GM12878 (cell line): ENCODE measurements around the gene APBB1IP. TPM values are rescaled to one million over a fixed set of nuclear protein-coding genes. Genes with fewer than 3 reads are reported as not detected.
A peak's percentile ranks its signal among the peaks of the same experiment; 100 is the strongest.

Experiments
- ATF2 ChIP-seq: IDR thresholded peaks from 2 replicates; pipeline ENCODE4 v1.6.1; 2012; ENCODE audit warnings: low read length, inconsistent platforms
- BHLHE40 ChIP-seq, 2 experiments: fragments of 450-650 bp in 1 of 2; IDR thresholded peaks; 2 replicates each; pipeline ENCODE4 v1.6.1; 2011 to 2017; ENCODE audit warnings: low read depth in 2 of 2, borderline replicate concordance in 1 of 2, improper control_type of control experiment in 1 of 2, low read length in 1 of 2, mild to moderate bottlenecking in 1 of 2
- CHD4 ChIP-seq: fragments of 200-600 bp; sonication (generic); IDR thresholded peaks from 2 replicates; pipeline ENCODE4 v1.6.1; 2016; ENCODE audit warnings: mild to moderate bottlenecking
- CREM ChIP-seq: IDR thresholded peaks from 2 replicates; pipeline ENCODE4 v1.6.1; 2014; ENCODE audit warnings: antibody characterized with exemption, low read depth
- EP300 ChIP-seq, 2 experiments: fragments of 150-350 bp in 1 of 2; IDR thresholded peaks; 2 replicates each; pipeline ENCODE4 v1.6.1; 2011 to 2012; ENCODE audit warnings: low read depth in 2 of 2, low read length in 2 of 2, borderline replicate concordance in 1 of 2, improper control_type of control experiment in 1 of 2, inconsistent platforms in 1 of 2; ENCODE audit not compliant: control insufficient read depth in 1 of 2
- FOS ChIP-seq: IDR thresholded peaks from 3 replicates; pipeline ENCODE4 v1.6.1; 2011; ENCODE audit warnings: borderline replicate concordance; ENCODE audit not compliant: insufficient read length; ENCODE audit errors: extremely low read depth
- POU2F2 ChIP-seq: IDR thresholded peaks from 3 replicates; pipeline ENCODE4 v1.6.1; 2011; ENCODE audit warnings: low read depth, mild to moderate bottlenecking, low read length, borderline replicate concordance
- RAD21 ChIP-seq: IDR thresholded peaks from 2 replicates; pipeline ENCODE4 v1.6.1; 2011; ENCODE audit warnings: mild to moderate bottlenecking, low read depth, low read length, moderate library complexity; ENCODE audit not compliant: insufficient read depth
- RAD51 ChIP-seq: fragments of 450-650 bp; IDR thresholded peaks from 2 replicates; pipeline ENCODE4 v1.6.1; 2016; ENCODE audit warnings: moderate library complexity, mild to moderate bottlenecking, inconsistent platforms
- RUNX3 ChIP-seq: IDR thresholded peaks from 2 replicates; pipeline ENCODE4 v1.6.1; 2012; ENCODE audit warnings: low read length, inconsistent platforms
- SP1 ChIP-seq: IDR thresholded peaks from one replicate; pipeline ENCODE4 v1.6.1; 2011; ENCODE audit warnings: low read depth, low read length
- TAF1 ChIP-seq: IDR thresholded peaks from 2 replicates; pipeline ENCODE4 v1.6.1; 2011; ENCODE audit warnings: mild to moderate bottlenecking, low read depth, low read length, borderline replicate concordance
- TCF3 ChIP-seq: IDR thresholded peaks from 2 replicates; pipeline ENCODE4 v1.6.1; 2012; ENCODE audit warnings: low read depth, mild to moderate bottlenecking, low read length, borderline replicate concordance; ENCODE audit not compliant: insufficient read depth
- ZBTB11 ChIP-seq: fragments of 450-650 bp; formaldehyde crosslinking; IDR thresholded peaks from 2 replicates; pipeline ENCODE4 v1.5.0; 2022; ENCODE audit warnings: mild to moderate bottlenecking, missing genetic modification characterization
- ZNF384 ChIP-seq: IDR thresholded peaks from 2 replicates; pipeline ENCODE4 v1.6.1; 2012; ENCODE audit warnings: low read depth, mild to moderate bottlenecking, low read length, improper control_type of control experiment, borderline replicate concordance
- polyA plus RNA-seq, 11 experiments: library from polyadenylated mRNA; depleted of rRNA in 4 of 11; unstranded in 6 of 11; stranded (reverse) in 5 of 11; fragments of >200 nt; fragmentation: Nextera tagmentation in 4 of 11; fragmentation: Illumina TruSeq in 1 of 11; extraction: Ambion mirVana in 4 of 11; extraction: Trizol in 1 of 11; gene quantifications; 1 replicate in 1 of 11; 2 replicates in 10 of 11; pipeline versions ENCODE4 v1.2.1 to v1.2.3, GENCODE V29; 2011 to 2016; ENCODE audit warnings: inconsistent platforms in 2 of 11, missing spikeins in 2 of 11, low read depth in 1 of 11
- total RNA-seq, 4 experiments: library from RNA; depleted of rRNA in 3 of 4; stranded (reverse); fragments of >200 nt in 3 of 4; fragmentation: Illumina TruSeq in 1 of 4; extraction: Trizol in 1 of 4; gene quantifications; 2 replicates each; pipeline versions ENCODE4 v1.2.1 to v1.2.3, GENCODE V29; 2013 to 2021

APBB1IP gene
- total and polyA plus RNA-seq, 10 of the 15 experiments (the other 5 are each of a cell fraction or from before 2014, with no cell fraction given), result 7.3 to 67.4 (median 19.9) TPM

GRCh38 chr10:26544932-26545331, 106.8 kb downstream of the APBB1IP start (continued):
- TF ChIP-seq ZBTB11, result no peak
- TF ChIP-seq RUNX3, result peak; percentile 84
- TF ChIP-seq RAD51, result no peak
- TF ChIP-seq ZNF384, result peak; percentile 57
- peak in 1 of 2 experiments; percentile 15; a peak in 1 of 4 replicates for TF ChIP-seq EP300 (IDR thresholded peaks at IDR 0.05; ENCODE audit: borderline replicate concordance in 1 of 2, control insufficient read depth in 1 of 2, low read depth in 2 of 2, low read length in 2 of 2)
- TF ChIP-seq ATF2, result 0 out of 2 replicates have a peak, but pooled peaks have one; percentile 45
- no peak for TF ChIP-seq SP1
- no peak for TF ChIP-seq TAF1
- no peak for TF ChIP-seq BHLHE40 (IDR thresholded peaks at IDR 0.05; ENCODE audit: borderline replicate concordance in 1 of 2, low read depth in 2 of 2, low read length in 1 of 2)
- no peak for TF ChIP-seq POU2F2
- no peak for TF ChIP-seq CHD4
- no peak for TF ChIP-seq TCF3
- no peak for TF ChIP-seq RAD21
- no peak for TF ChIP-seq CREM
- no peak for TF ChIP-seq FOS
